Measurements from ENCODE around the gene MTMR4.
"Not testable (repeated sequence)": the region's sequence is repeated elsewhere in the genome, so short reads cannot be mapped to it uniquely, and the experiment has no call there.

Gene MTMR4

GRCh38 chr17:58493506-58493905 lies 20.9 kb downstream of the MTMR4 start:
- DNase-seq (ENCODE audit: extremely low read depth in 1 of 2, low read depth in 1 of 2) = no peak

DNA sequence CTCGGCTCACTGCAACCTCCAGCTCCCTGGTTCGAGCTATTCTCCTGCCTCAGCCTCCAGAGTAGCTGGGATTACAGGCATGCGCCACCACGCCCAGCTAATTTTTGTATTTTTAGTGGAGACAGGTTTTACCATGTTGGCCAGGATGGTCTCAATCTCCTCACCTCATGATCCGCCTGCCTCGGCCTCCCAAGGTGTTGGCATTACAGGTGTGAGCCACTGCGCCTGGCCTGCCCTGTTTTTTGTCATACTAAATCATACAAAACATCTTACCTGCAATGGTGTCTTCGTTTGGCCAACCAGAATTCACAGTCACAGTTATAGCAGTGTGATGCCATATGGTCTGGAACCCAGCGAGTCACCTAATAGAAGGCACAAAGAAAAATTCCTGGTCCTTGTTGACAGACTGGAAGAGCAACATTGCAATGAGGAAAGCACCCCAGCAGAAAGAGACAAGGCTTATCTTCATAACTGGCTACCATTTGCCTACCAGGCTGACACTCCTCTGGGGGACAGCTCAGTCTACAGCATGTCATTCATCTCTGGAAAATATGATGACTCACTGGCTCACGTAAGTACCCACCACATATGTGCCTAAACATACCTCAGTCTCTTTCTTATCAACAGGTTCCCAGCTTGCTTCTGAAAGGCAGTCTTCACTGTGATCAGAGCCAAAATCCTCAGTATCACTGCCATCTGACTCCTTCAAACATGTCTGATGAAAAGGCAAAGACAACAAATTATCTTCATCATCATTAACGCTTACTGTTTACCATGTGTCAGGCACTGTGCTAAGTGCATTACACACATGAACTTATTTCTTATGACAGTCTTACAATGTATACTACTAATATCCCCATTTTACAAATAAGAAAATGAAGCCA lies 22.0 kb downstream of the MTMR4 start:
- peak in 1 of 2 donors; percentile 27 for DNase-seq (ENCODE audit: extremely low read depth in 1 of 2, low read depth in 1 of 2)

DNA sequence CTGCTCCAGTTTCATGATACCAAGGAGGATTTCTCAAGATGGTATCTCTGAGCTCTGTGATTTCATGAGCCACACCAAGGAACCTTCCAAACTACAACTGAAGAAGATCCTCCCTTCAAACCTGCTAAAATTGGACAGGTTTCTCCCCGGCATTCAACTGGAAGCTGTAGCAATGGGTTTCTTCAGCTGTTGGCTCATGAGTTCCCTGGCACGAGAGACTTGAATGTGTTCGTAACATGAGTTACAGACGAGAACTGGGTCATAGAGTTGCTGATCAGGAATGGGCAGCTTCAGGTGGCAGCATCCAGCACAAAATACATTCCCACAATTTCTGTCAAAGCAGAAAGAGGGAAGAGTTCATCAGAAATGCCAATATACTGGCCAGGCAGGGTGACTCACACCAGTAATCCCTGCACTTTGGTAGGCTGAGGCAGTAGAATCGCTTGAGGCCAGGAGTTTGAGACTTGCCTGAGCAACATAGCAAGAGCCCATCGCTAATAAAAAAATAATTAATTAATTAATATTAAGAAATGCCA lies 22.9 kb downstream of the MTMR4 start:
- DNase-seq (ENCODE audit: extremely low read depth in 1 of 2, low read depth in 1 of 2) = no peak

DNA sequence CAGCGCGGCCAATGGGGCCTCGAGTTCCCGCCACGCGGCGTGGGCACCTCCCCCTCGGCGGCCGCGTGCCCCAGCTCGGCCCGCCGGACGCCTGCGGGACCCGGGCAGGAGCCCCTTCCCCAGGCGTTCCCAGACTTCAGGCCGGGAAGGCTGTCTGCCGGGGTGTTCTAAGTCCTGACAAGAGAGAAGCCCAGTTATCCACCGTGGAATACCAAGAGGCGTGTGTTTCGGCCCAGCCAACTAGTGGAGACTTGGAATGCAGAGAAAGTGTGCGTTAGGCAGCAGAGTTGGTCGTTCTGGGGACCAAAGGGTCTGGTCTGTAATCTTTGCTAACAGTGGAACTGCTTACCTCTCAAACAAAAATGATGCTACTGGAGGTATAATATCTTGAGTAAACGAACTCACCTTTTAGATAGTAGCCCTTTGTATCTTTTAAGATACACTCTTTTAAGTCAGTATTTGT lies 26.0 kb downstream of the MTMR4 start:
- no peak for DNase-seq (ENCODE audit: extremely low read depth in 1 of 2, low read depth in 1 of 2)

- DNase-seq (ENCODE audit: extremely low read depth in 1 of 2, low read depth in 1 of 2) = peak; percentile 51 to 52
Measured at GRCh38 chr17:58487589-58488427, 26.6 kb downstream of the MTMR4 start, which contains the start of gene HSF5. TSS of gene HSF5 (minus strand) at chr17:58488408. CDS start at chr17:58488274, 134 bp downstream.

- DNase-seq (ENCODE audit: extremely low read depth in 1 of 2, low read depth in 1 of 2) = no peak
Measured at GRCh38 chr17:58484600-58484999, 29.8 kb downstream of the MTMR4 start.

GRCh38 chr17:58481798-58482197 lies 32.6 kb downstream of the MTMR4 start:
- not testable (repeated sequence) for DNase-seq (ENCODE audit: extremely low read depth in 1 of 2, low read depth in 1 of 2)

GRCh38 chr17:58480090-58480489 lies 34.3 kb downstream of the MTMR4 start:
- no peak for DNase-seq (ENCODE audit: extremely low read depth in 1 of 2, low read depth in 1 of 2)

DNA sequence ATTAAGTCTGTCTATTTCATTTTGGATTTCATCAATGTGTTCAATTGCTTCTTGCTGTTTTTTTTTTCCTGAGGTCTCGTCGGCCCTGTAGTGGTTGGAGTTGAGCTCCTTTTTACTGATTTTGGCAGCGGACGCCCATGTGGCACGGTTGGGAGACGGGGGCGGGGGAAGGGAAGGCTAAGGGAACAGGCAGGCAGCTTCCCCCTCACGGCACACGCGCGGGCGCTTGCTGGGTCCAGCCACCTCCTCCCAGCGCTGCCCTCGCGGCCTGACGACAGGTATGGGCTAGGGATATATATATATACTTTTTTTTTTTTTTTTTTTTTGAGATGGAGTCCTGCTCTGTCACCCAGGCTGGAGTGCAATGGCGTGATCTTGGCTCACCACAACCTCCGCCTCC lies 37.6 kb downstream of the MTMR4 start:
- DNase-seq (ENCODE audit: extremely low read depth in 1 of 2, low read depth in 1 of 2) = no peak

- no peak for DNase-seq (ENCODE audit: extremely low read depth in 1 of 2, low read depth in 1 of 2)
Measured at GRCh38 chr17:58475985-58476384, 38.5 kb downstream of the MTMR4 start.

- no peak for DNase-seq (ENCODE audit: extremely low read depth in 1 of 2, low read depth in 1 of 2)
Measured at GRCh38 chr17:58470356-58470755, 44.1 kb downstream of the MTMR4 start.

- DNase-seq (ENCODE audit: extremely low read depth in 1 of 2, low read depth in 1 of 2) = no peak
Measured at GRCh38 chr17:58468944-58469343, 45.5 kb downstream of the MTMR4 start.

DNA sequence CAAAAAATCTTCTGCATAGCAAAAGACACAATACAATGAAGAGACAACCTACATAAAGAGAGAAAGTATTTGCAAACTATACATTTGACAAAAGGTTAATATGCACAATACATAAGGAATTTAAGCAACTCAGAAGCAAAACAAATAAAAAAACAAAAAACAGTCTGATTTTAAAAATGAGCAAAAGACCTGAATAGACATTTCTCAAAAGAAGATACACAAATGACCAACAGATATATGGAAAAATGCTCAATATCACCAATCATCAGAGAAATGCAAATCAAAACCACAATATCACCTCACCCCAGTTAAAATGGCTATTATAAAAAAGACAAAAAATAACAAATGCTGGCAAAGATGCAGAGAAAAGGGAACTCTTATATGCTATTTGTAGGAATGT lies 58.9 kb downstream of the MTMR4 start:
- DNase-seq (ENCODE audit: extremely low read depth in 1 of 2, low read depth in 1 of 2) = no peak

GRCh38 chr17:58452738-58453137 lies 61.7 kb downstream of the MTMR4 start:
- no peak for DNase-seq (ENCODE audit: extremely low read depth in 1 of 2, low read depth in 1 of 2)

GRCh38 chr17:58447039-58447975 lies 67.1 kb downstream of the MTMR4 start:
- peak; percentile 21 to 57 for DNase-seq (ENCODE audit: extremely low read depth in 1 of 2, low read depth in 1 of 2)

DNA sequence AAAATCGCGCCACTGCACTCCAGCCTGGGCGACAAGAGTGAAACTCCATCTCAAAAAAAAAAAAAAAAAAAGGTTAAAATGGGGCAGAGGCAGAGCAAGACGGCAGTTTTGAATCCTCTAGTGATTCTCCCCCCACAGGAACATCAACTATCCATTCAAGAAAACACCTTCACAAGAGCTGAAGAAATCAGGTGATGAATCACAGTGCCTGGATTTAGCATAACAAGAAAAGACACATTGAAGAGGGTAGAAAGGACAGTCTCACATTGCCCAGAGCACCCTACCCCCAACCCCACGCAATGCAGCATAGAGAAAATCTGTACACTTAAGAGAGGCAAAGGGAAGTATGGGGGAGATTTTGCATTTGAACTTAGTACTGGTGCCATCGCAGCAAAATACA lies 68.4 kb downstream of the MTMR4 start:
- DNase-seq (ENCODE audit: extremely low read depth in 1 of 2, low read depth in 1 of 2) = no peak

Data from stimulated activated CD8-positive, alpha-beta memory T cell treated with anti-CD3 and anti-CD28 coated beads, Interleukin-7, amount 100 ng/mL, for 48 hours (primary cell).